Measurements from ENCODE around the gene INTS4.

DNA sequence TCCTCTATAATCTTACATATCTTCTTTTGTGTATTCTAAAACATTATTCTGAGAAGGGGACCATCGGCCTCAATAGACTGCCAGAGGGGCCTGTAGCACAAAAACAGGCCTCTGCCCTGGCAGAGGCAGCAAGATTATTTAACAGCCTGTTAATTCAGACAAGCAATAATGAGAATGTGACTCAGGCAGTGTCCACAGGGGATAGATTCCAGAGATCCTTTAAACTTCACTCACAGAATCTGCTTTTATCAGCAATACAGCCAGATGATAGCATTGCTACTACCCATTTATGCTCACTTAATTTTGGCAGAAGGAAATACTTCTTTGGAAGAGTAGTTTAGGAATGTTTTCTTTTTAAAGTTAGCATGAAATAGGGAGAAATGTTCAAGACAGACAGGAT is 128.7 kb downstream of the INTS4 start:
- TF ChIP-seq, protein P1, sequence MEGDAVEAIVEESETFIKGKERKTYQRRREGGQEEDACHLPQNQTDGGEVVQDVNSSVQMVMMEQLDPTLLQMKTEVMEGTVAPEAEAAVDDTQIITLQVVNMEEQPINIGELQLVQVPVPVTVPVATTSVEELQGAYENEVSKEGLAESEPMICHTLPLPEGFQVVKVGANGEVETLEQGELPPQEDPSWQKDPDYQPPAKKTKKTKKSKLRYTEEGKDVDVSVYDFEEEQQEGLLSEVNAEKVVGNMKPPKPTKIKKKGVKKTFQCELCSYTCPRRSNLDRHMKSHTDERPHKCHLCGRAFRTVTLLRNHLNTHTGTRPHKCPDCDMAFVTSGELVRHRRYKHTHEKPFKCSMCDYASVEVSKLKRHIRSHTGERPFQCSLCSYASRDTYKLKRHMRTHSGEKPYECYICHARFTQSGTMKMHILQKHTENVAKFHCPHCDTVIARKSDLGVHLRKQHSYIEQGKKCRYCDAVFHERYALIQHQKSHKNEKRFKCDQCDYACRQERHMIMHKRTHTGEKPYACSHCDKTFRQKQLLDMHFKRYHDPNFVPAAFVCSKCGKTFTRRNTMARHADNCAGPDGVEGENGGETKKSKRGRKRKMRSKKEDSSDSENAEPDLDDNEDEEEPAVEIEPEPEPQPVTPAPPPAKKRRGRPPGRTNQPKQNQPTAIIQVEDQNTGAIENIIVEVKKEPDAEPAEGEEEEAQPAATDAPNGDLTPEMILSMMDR (optimal IDR thresholded peaks at IDR 0.05 in 1 of 3, IDR thresholded peaks at IDR 0.05 in 1 of 3, conservative IDR thresholded peaks at IDR 0.05 in 1 of 3; ENCODE audit: extremely low read depth in 1 of 3, insufficient read depth in 2 of 3, low read length in 3 of 3) = no peak
- TF ChIP-seq EZH2 (IDR thresholded peaks at IDR 0.05; ENCODE audit: low read length) = no peak
